NCI-H128 (cell line): ENCODE results near the gene ADAMTS16.
"Not testable (repeated sequence)": the region's sequence is repeated elsewhere in the genome, so short reads cannot be mapped to it uniquely, and the experiment has no call there.

Source experiments
- DNase-seq: peaks from one replicate; lab custom pipeline; 2025; ENCODE audit not compliant: unreplicated experiment; lab: John Stamatoyannopoulos, UW

ADAMTS16 gene

GRCh38 chr5:5139777-5140478 lies at the start of gene ADAMTS16:
Gene ADAMTS16, plus strand, starts transcription at chr5:5140330. Its CDS starts 138 bp downstream, at chr5:5140468.
- DNase-seq, result no peak

GRCh38 chr5:5092149-5092548 lies 48.0 kb upstream of the ADAMTS16 start:
- no peak for DNase-seq

GRCh38 chr5:5100635-5101034 lies 39.5 kb upstream of the ADAMTS16 start:
- DNase-seq, result no peak

- DNase-seq, result no peak
Observed at GRCh38 chr5:5101676-5102075, 38.5 kb upstream of the ADAMTS16 start.

GRCh38 chr5:5103245-5103644 lies 36.9 kb upstream of the ADAMTS16 start:
- no peak for DNase-seq

- DNase-seq, result no peak
Observed at GRCh38 chr5:5104550-5104949, 35.6 kb upstream of the ADAMTS16 start.

GRCh38 chr5:5105531-5105930 lies 34.6 kb upstream of the ADAMTS16 start:
- DNase-seq, result no peak

- no peak for DNase-seq
Observed at GRCh38 chr5:5116956-5117355, 23.2 kb upstream of the ADAMTS16 start.

- DNase-seq, result no peak
Observed at GRCh38 chr5:5122776-5123175, 17.4 kb upstream of the ADAMTS16 start.

GRCh38 chr5:5124231-5124630 lies 15.9 kb upstream of the ADAMTS16 start:
- DNase-seq, result no peak

- no peak for DNase-seq
Observed at GRCh38 chr5:5126444-5126843, 13.7 kb upstream of the ADAMTS16 start.

GRCh38 chr5:5128766-5129165 lies 11.4 kb upstream of the ADAMTS16 start:
- DNase-seq, result no peak

GRCh38 chr5:5132234-5132633 lies 7.9 kb upstream of the ADAMTS16 start:
- no peak for DNase-seq

- DNase-seq, result no peak
Observed at GRCh38 chr5:5132693-5133295, 7.3 kb upstream of the ADAMTS16 start.

- DNase-seq, result no peak
Observed at GRCh38 chr5:5134107-5134506, 6.0 kb upstream of the ADAMTS16 start.

- no peak for DNase-seq
Observed at GRCh38 chr5:5135957-5136676, 4.0 kb upstream of the ADAMTS16 start.

GRCh38 chr5:5137851-5138250 lies 2.3 kb upstream of the ADAMTS16 start:
- DNase-seq, result not testable (repeated sequence)

- DNase-seq, result no peak
Observed at GRCh38 chr5:5139336-5139776, 774 bp upstream of the ADAMTS16 start.

GRCh38 chr5:5140479-5141338 lies 579 bp downstream of the ADAMTS16 start:
- peak; percentile 36 for DNase-seq

- no peak for DNase-seq
Observed at GRCh38 chr5:5141339-5141599, 1.1 kb downstream of the ADAMTS16 start.
